Renal cortex interstitium (tissue), 11 donors: ENCODE data around the gene POLE3. TPM values are rescaled to one million over a fixed set of nuclear protein-coding genes. Genes with fewer than 3 reads are reported as not detected.
A peak's percentile ranks its signal among the peaks of the same experiment; 100 is the strongest.
"Not testable (repeated sequence)": the region's sequence is repeated elsewhere in the genome, so short reads cannot be mapped to it uniquely, and the experiment has no call there.

Experiments used
- DNase-seq, 11 donors: peaks; one replicate each; pipeline ENCODE4 v3.0.0-alpha.2; 2013; ENCODE audit warnings: low read depth in 9 of 11, low spot score in 4 of 11; ENCODE audit errors: extremely low read depth in 1 of 11
- polyA plus RNA-seq, 3 donors: library from polyadenylated mRNA; unstranded; fragments of 120-200 nt; gene quantifications; one replicate each; pipeline ENCODE4 v1.2.1, GENCODE V29; 2013; ENCODE audit not compliant: insufficient read length in 3 of 3

Gene POLE3
- polyA plus RNA-seq, 3 donors, result 58.7 to 72.4 (median 66.4) TPM

DNA sequence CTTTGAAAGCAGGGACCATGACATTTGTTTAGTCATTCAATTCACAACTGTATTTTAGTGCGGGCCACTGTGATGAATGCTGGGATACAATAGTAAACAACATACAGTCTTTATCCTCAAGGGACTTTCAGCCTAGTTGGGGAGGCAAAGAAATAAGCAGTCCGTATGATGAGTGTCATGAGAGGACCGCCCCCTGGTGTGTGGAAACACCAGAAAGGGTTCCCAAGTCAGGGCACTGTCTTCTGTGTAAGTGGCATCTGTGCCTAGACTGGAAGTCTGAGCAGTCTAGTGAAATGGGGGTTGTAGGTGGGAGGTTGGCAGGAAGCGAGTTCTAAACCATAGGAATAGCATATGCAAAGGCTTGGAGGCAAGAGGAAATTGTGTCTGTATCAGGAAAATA is 6.9 kb upstream of the POLE3 start:
- DNase-seq, result no peak

- DNase-seq, result no peak
Observed at GRCh38 chr9:113416149-113416721, 5.8 kb upstream of the POLE3 start.

DNA sequence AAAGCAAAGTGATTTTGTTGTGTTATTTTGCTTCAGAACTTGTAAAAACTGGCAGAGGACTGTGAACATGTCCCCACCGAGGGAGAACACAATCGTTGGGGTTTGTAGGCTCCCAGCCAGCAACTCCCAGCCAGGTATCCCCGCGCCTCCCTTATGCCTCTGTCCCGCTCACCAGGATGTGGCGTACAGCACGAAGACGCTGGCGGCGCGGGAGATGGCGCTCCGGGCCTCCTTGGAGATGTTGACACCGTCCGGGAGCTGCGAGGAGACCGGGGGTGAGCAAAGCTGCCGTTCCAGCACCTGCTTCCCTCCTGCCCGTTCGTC is 630 bp downstream of the POLE3 start:
- DNase-seq, result no peak

- DNase-seq, result no peak
Observed at GRCh38 chr9:113409481-113409880, 994 bp downstream of the POLE3 start.

- DNase-seq, result peak in 10 of 11 donors; percentile 37 to 62 (median 50)
Observed at GRCh38 chr9:113406873-113407511, 3.5 kb downstream of the POLE3 start.

DNA sequence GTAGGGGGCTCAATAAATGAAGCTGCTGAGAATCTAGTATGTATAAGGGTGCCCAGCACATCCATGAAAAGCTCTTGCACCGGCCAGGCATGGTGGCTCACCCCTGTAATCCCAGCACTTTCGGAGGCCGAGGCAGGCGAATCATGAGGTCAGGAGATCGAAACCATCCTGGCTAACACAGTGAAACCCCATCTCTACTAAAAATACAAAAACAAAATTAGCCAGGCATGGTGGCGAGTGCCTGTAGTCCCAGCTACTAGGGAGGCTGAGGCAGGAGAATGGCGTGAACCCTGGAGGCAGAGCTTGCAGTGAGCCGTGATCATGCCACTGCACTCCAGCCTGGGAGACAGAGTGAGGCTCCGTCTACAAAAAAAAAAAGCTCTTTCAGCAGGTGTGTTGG is 4.1 kb downstream of the POLE3 start:
- DNase-seq, result not testable (repeated sequence)

DNA sequence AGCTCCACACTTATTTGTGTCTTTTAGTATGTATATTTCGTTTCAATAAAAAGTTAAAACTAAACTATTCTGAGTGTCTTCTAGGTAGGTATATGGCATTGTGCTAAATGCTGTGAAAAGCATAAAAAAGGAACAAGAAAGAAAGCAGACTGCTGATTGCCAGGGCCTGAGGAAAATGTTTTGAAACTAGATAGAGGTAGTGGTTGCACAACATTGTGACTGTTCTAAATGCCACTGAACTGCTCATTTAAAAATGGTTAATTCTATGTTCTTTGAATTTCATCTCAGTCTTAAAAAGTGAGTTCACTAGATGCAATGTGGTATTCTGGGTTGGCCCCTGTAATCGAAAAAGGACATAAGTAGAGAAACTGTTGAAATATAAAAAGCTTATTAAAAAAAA is 6.8 kb downstream of the POLE3 start:
- DNase-seq, result no peak

DNA sequence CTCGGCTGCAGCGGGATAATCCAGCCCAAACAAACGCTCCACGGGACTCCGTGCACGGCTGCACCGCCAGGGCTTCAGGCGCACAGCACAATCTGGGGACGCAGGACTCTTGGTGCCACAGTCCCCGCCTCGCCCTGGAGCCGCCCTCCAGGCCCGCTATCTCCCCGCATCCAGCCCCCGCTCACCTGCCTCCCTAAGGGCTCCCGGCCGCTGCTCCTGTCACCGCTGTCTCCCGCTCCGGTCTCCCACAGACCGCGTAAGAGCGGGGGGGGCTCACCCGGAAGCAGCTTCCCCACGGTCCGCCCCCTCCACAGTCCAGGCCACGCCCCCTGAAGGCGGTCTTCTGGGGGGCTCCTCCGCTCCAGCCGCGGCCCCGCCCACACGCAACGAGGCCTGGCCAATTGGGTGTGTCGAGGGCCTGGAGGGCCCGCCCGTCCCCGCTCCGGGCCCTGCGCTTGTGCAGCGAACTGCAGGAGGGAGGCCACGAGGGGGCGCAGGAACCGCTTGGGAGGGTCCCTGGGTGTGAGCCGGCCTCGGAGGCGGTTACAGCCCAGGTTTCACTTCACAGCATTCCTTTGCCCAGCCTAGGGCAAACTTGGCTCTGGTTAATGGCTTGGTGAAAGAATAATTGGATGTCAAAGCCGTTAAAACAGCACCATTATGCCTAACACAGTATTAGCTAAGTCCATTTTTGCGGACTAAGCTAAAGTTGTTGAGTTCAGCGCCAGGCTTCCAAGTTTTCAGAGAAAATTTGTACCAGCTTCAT is 9.3 kb downstream of the POLE3 start, which contains the start of gene ALAD:
Gene ALAD (minus strand): TSS at position 258 of the 766 bp plus-strand sequence. CDS start 7,725 bp downstream, outside the sequence.
- peak; percentile 92 to 99 (median 99) for DNase-seq

DNA sequence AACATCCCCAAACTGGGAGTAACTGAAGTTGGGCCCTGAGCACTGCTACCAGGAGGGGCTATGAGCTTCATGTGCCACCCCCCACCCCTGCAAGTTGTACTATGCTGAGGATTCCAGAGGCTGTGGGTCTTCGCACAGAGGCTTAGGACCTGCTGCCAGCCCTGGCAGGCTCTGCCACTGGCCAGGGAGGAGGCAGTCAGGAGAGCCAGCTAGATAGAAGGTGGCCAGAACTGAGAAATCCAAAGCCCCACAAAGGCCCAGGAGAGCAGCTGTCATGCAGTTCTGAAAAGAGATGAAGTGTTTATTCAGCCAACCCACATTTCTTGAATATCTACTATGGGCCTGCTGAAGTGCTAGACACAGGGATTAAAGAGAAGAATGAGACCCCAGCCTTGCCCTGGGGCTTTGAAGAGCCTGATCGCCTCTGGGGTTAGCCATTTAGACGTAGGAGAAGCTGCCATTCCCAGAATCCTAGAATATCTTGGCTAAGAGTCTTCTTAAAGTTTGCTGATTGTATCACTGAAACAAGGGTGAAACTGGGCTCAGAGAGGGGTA is 10.8 kb downstream of the POLE3 start:
- DNase-seq, result no peak

GRCh38 chr9:113398796-113399195 is 11.7 kb downstream of the POLE3 start:
- DNase-seq, result no peak

DNA sequence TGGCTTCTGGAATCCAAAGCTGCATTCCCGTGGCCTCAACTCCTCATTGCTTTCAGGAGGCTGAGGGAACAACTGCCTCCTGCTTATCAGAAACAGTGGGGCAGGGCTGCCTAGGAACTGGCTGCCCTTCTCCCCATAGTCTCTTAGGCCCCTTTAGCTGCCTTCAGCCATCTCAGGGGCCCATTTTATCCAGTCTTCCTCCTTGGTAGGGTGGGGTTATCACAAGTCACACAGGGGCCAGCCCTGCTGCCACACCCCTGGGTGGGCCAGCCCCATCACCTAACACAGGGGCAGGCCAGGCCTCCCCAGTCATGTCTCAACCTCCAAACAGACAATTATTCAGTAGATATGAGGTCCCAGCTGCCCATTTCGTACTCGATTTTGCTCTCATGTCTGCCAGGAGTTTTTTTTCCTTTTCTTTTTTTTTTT is 13.3 kb downstream of the POLE3 start:
- DNase-seq, result no peak

- no peak for DNase-seq
Observed at GRCh38 chr9:113395000-113395861, 15.2 kb downstream of the POLE3 start.

DNA sequence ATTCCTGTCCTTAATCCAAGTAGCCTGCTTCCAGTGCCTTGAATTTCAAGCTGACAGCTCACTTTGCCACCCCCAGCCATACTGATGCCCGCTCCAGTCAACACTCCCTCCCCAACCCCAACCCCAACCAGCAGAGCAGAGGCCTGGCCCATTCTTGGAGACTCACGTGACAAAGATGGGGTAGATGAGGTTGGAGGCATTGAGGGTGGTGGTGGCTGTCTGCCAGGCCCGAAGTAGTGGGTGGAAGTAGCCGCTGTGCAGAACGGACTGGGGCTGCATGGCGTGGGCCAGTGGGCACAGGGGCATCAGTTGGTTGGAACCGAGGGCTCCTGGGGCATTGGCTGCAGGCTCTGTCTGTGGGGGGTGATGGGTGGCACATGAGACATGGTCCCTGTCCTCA is 17.2 kb downstream of the POLE3 start:
- DNase-seq, result no peak

DNA sequence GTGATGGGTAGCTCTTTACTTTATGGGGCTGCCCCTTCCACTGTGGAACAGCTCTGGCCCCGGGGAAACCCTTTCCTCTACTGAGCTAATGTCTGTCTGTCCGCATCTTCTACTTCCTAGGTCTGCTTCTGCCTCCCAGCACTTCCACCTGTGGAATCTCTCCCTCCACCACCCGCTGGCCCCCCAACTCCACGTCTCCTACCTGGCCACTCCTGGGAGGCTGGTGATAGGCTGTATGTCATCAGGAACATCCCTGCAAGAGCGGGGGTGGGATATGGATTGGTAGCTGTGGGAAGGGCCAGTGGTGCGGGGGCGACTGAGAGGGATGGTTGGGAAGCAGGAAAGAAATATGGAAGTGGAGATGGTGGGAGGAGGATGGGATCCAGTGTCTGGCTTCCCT is 18.6 kb downstream of the POLE3 start:
- no peak for DNase-seq

GRCh38 chr9:113390192-113390960 is 20.1 kb downstream of the POLE3 start:
- DNase-seq, result no peak

DNA sequence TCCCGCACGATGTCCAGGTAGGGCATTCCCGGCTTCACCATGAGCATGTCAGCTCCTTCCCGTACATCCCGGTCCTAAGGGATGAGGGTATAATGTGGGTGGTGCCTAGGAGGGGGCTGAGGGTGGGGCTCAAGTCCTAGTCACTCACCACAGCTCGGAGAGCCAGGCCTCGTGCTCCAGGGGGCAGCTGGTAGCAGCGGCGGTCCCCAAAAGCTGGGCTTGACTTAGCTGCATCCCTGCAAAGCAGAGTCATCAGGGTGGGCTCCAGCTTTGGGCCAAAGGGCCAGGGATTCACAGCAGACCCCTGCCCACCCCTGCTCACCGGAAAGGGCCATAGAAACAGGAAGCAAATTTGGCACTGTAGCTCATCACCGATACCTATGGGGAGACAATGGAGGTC is 21.0 kb downstream of the POLE3 start:
- no peak for DNase-seq

DNA sequence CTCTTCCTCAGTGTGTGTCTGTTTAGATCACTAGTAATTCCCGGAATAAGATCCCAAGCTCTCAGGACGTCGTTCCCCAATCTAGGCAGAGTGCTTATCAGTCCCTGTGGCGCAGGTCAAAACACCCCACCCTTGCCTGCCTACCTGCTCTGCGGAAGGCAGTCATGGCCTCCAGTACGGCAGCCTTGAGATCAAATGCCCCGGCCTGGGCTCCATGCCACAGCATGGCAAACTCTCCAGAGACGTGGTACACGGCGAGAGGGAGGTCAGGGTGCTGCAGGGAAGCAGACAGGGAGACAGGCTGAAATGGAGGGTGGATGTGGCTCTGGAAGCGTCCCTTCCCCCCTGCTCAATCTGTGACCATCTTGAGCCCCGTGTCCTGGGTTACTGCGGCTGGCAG is 21.6 kb downstream of the POLE3 start:
- DNase-seq, result no peak

- DNase-seq, result peak in 2 of 11 donors; percentile 22 to 46
Observed at GRCh38 chr9:113387560-113388230, 22.8 kb downstream of the POLE3 start.
